Activated naive CD4-positive, alpha-beta T cell treated with anti-CD3 and anti-CD28 coated beads, Interleukin-2, amount 50 U/mL, for 16 hours (primary cell): ENCODE results near the gene ZNF862.

ENCODE experiments used
- DNase-seq: peaks from one replicate; pipeline ENCODE4 v3.0.0-alpha.2; 2020

Gene ZNF862

GRCh38 chr7:149838224-149838991 is at the start of gene ZNF862:
TSS of gene ZNF862 (plus strand) at chr7:149838375. CDS start at chr7:149838612, 237 bp downstream.
- DNase-seq, result peak; percentile 97

- DNase-seq, result no peak
Measured at GRCh38 chr7:149789101-149789500, 49.1 kb upstream of the ZNF862 start.

GRCh38 chr7:149790146-149790548 is 48.0 kb upstream of the ZNF862 start:
- peak; percentile 38 for DNase-seq

GRCh38 chr7:149790754-149791360 is 47.3 kb upstream of the ZNF862 start:
- no peak for DNase-seq

GRCh38 chr7:149791411-149792219 is 46.6 kb upstream of the ZNF862 start:
- DNase-seq, result no peak

- no peak for DNase-seq
Measured at GRCh38 chr7:149792220-149792595, 46.0 kb upstream of the ZNF862 start.

GRCh38 chr7:149793261-149793660 is 44.9 kb upstream of the ZNF862 start:
- DNase-seq, result no peak

GRCh38 chr7:149794661-149795060 is 43.5 kb upstream of the ZNF862 start:
- DNase-seq, result no peak

- no peak for DNase-seq
Measured at GRCh38 chr7:149795126-149795525, 43.0 kb upstream of the ZNF862 start.

- DNase-seq, result no peak
Measured at GRCh38 chr7:149796287-149796860, 41.8 kb upstream of the ZNF862 start.

- no peak for DNase-seq
Measured at GRCh38 chr7:149797771-149798170, 40.4 kb upstream of the ZNF862 start.

- DNase-seq, result peak; percentile 60
Measured at GRCh38 chr7:149799397-149800168, 38.6 kb upstream of the ZNF862 start.

GRCh38 chr7:149800169-149800555 is 38.0 kb upstream of the ZNF862 start:
- no peak for DNase-seq

GRCh38 chr7:149801002-149801566 is 37.1 kb upstream of the ZNF862 start:
- no peak for DNase-seq

- no peak for DNase-seq
Measured at GRCh38 chr7:149801816-149802215, 36.4 kb upstream of the ZNF862 start.

- DNase-seq, result no peak
Measured at GRCh38 chr7:149802966-149803365, 35.2 kb upstream of the ZNF862 start.

- no peak for DNase-seq
Measured at GRCh38 chr7:149803551-149804074, 34.6 kb upstream of the ZNF862 start.

- DNase-seq, result no peak
Measured at GRCh38 chr7:149804106-149804505, 34.1 kb upstream of the ZNF862 start.

- no peak for DNase-seq
Measured at GRCh38 chr7:149806726-149807125, 31.4 kb upstream of the ZNF862 start.

GRCh38 chr7:149808311-149808710 is 29.9 kb upstream of the ZNF862 start:
- DNase-seq, result no peak

- DNase-seq, result no peak
Measured at GRCh38 chr7:149809215-149809614, 29.0 kb upstream of the ZNF862 start.

GRCh38 chr7:149811221-149811620 is 27.0 kb upstream of the ZNF862 start:
- no peak for DNase-seq
